MG63 (cell line): ENCODE data around the gene G6PC1. TPM values are rescaled to one million over a fixed set of nuclear protein-coding genes. Genes with fewer than 3 reads are reported as not detected.
A peak's percentile ranks its signal among the peaks of the same experiment; 100 is the strongest.
"Not testable (repeated sequence)": the region's sequence is repeated elsewhere in the genome, so short reads cannot be mapped to it uniquely, and the experiment has no call there.

Experiments
- DNase-seq: peaks from one replicate; pipeline ENCODE4 v3.0.0-alpha.2; 2020
- H3K27me3 ChIP-seq: fragments of 250-450 bp; sonication (Bioruptor Pico); 2 replicates; pipeline ENCODE4 v1.5.1; 2020; ENCODE audit warnings: mild to moderate bottlenecking, moderate library complexity
- H3K36me3 ChIP-seq: fragments of 250-450 bp; sonication (Bioruptor Pico); 2 replicates; pipeline ENCODE4 v1.5.1; 2020; ENCODE audit warnings: mild to moderate bottlenecking, moderate library complexity
- H3K4me3 ChIP-seq: fragments of 250-450 bp; sonication (Bioruptor Pico); 2 replicates; pipeline ENCODE4 v1.5.1; 2020; ENCODE audit warnings: mild to moderate bottlenecking, moderate library complexity
- H3K9me3 ChIP-seq: fragments of 250-450 bp; sonication (Bioruptor Pico); 2 replicates; pipeline ENCODE4 v1.5.1; 2020; ENCODE audit warnings: mild to moderate bottlenecking, moderate library complexity
- total RNA-seq: library from RNA; depleted of rRNA; stranded (reverse); fragments of >200 nt; shearing (Covaris generic); gene quantifications from 2 replicates; pipeline ENCODE4 v1.2.3, GENCODE V29; 2014; ENCODE audit warnings: low replicate concordance

G6PC1 gene
- total RNA-seq, 1 experiment from 2014 or later, result not detected

DNA sequence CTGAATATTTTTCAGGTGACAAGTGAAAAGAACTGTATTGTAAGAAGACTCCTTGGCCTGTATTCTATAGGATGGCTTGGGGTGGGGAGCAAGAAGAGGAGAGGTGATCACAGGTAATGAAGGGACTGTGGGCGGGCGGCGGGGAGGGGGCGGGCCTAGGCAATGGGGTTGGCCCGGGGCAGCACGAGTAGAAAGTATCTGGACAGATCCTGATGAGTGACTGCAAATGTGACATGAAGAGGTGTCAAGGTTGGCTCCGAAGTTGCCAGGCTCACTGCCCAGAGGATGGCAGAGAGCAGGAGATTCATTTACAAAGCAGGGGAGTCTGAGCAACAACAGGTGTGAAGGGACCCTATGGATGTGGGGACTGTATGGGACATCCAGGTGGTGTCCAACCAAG, 10.8 kb upstream of the G6PC1 start:
- Histone ChIP-seq H3K27me3 (no peaks in the 10 kb centered on the region), H3K4me3 (no peak overlapping the region), H3K9me3 (no peaks in the 10 kb centered on the region), H3K36me3 (no peaks in the 10 kb centered on the region)
- DNase-seq, result no peak

DNA sequence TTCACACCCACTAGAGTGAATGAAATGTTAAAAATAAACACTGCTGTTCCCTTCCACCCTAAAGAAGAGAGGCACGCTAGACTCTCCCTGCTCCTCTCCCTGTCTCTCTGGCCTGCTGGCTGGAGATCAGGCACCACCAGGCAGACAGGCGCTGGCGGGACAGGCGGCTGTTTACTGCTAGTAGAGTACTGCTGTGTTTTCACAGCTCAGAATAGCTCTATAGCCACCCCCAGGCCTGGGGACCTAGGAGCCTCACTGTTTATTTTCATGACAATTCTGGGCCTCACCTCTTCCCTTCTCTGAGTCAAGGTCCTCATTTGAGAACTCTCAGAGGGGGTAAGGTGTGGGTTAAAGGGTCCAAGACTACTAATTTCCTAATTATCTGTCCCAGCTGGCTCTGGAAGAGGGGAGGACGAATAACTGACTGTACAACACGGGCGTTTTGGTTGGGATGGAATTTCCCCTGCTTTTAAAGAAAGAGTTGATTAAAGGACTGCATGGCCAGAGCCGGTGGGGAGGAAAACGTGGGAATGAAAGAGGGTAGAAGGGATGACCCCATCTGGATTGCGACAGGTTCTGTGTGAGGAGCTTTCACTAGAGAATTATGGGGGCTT, 9.0 kb upstream of the G6PC1 start:
- H3K36me3 ChIP-seq, result no peaks in the 10 kb centered on the region
- H3K4me3 ChIP-seq, result no peak overlapping the region
- H3K9me3 ChIP-seq, result no peaks in the 10 kb centered on the region
- H3K27me3 ChIP-seq, result no peaks in the 10 kb centered on the region
- peak; percentile 47 for DNase-seq

GRCh38 chr17:42893359-42893758, 7.2 kb upstream of the G6PC1 start:
- H3K4me3 ChIP-seq, result no peak overlapping the region
- no peaks in the 10 kb centered on the region for H3K27me3 ChIP-seq
- H3K36me3 ChIP-seq, result no peaks in the 10 kb centered on the region
- no peaks in the 10 kb centered on the region for H3K9me3 ChIP-seq
- no peak for DNase-seq

- DNase-seq, result no peak
- H3K9me3 ChIP-seq, result no peaks in the 10 kb centered on the region
Observed at GRCh38 chr17:42894283-42895184, 6.1 kb upstream of the G6PC1 start.

GRCh38 chr17:42895185-42895555, 5.4 kb upstream of the G6PC1 start:
- DNase-seq, result peak; percentile 94
- Histone ChIP-seq H3K9me3 (no peaks in the 10 kb centered on the region), H3K36me3 (no peaks in the 10 kb centered on the region), H3K4me3 (no peak overlapping the region), H3K27me3 (no peaks in the 10 kb centered on the region)

More at GRCh38 chr17:42894283-42895184, 6.1 kb upstream of the G6PC1 start:
- Histone ChIP-seq H3K4me3 (no peak overlapping the region), H3K36me3 (no peaks in the 10 kb centered on the region), H3K27me3 (no peaks in the 10 kb centered on the region)

- no peaks in the 10 kb centered on the region for H3K36me3 ChIP-seq
- H3K4me3 ChIP-seq, result no peak overlapping the region
- H3K27me3 ChIP-seq, result peaks cover 5% of the 10 kb centered on the region; the same call in 1 of the 2 replicates
- H3K9me3 ChIP-seq, result no peaks in the 10 kb centered on the region
- DNase-seq, result no peak
Observed at GRCh38 chr17:42898147-42898811, 2.3 kb upstream of the G6PC1 start.

- not testable (repeated sequence) for H3K4me3 ChIP-seq, DNase-seq, H3K36me3 ChIP-seq, H3K9me3 ChIP-seq, H3K27me3 ChIP-seq
Observed at GRCh38 chr17:42899981-42900380, 618 bp upstream of the G6PC1 start.

- H3K36me3 ChIP-seq, result no peaks in the 10 kb centered on the region
- H3K4me3 ChIP-seq, result no peak overlapping the region
- H3K9me3 ChIP-seq, result no peaks in the 10 kb centered on the region
- no peak for DNase-seq
- peaks cover 5% of the 10 kb centered on the region; the same call in 1 of the 2 replicates for H3K27me3 ChIP-seq
Observed at GRCh38 chr17:42901535-42902229, 1.1 kb downstream of the G6PC1 start.

DNA sequence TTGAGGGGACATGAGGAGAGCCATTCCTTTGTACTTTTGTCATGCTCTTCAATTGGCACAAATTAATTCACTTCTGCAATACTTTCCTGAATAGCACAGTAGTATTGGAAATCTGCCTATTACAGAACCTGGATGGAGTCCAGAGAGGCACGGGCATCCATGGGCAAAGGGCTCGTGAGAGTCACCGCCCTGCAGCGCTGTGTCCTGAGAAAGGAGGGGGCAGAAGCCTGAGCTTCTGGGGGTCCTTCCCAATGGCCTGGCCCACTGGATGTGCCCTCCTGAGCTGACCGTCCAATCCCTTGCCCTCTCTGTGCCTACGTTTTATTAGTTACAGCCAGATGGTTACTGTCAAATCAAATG, 3.5 kb downstream of the G6PC1 start:
- Histone ChIP-seq H3K36me3 (no peaks in the 10 kb centered on the region), H3K9me3 (no peaks in the 10 kb centered on the region), H3K4me3 (no peak overlapping the region), H3K27me3 (peaks cover 5% of the 10 kb centered on the region; the same call in 1 of the 2 replicates)
- no peak for DNase-seq

- peaks cover 2% of the 10 kb centered on the region; the same call in 1 of the 2 replicates for H3K27me3 ChIP-seq
- no peaks in the 10 kb centered on the region for H3K9me3 ChIP-seq
- H3K4me3 ChIP-seq, result no peak overlapping the region
- DNase-seq, result no peak
- H3K36me3 ChIP-seq, result no peaks in the 10 kb centered on the region
Observed at GRCh38 chr17:42906772-42907446, 6.3 kb downstream of the G6PC1 start.

GRCh38 chr17:42908872-42909700, 8.5 kb downstream of the G6PC1 start:
- Histone ChIP-seq H3K4me3 (no peak overlapping the region), H3K27me3 (peaks cover 2% of the 10 kb centered on the region; the same call in 1 of the 2 replicates), H3K36me3 (no peaks in the 10 kb centered on the region), H3K9me3 (no peaks in the 10 kb centered on the region)
- no peak for DNase-seq

DNA sequence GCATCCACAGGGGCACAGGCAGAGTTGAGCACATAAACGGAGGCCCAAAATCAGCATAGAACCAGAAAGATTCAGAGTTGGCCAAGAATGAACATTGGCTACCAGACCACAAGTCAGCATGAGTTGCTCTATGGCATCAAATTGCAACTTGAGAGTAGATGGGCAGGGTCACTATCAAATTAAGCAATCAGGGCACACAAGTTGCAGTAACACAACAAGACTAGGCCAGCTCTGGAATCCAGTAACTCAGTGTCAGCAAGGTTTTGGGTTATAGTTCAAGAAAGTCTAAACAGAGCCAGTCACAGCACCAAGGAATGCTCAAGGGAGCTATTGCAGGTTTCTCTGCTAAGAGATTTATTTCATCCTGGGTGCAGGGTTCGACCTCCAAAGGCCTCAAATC, 12.9 kb downstream of the G6PC1 start:
- no peaks in the 10 kb centered on the region for H3K9me3 ChIP-seq
- peaks cover 2% of the 10 kb centered on the region; the same call in 1 of the 2 replicates for H3K27me3 ChIP-seq
- H3K36me3 ChIP-seq, result no peaks in the 10 kb centered on the region
- no peak for DNase-seq
- H3K4me3 ChIP-seq, result no peak overlapping the region

GRCh38 chr17:42913981-42914617, 13.5 kb downstream of the G6PC1 start:
- Histone ChIP-seq H3K27me3 (peaks cover 2% of the 10 kb centered on the region; the same call in 1 of the 2 replicates), H3K4me3 (no peak overlapping the region), H3K9me3 (no peaks in the 10 kb centered on the region), H3K36me3 (no peaks in the 10 kb centered on the region)
- no peak for DNase-seq

- H3K36me3 ChIP-seq, H3K4me3 ChIP-seq, H3K9me3 ChIP-seq, DNase-seq, H3K27me3 ChIP-seq: not testable (repeated sequence)
Observed at GRCh38 chr17:42915288-42915687, 14.7 kb downstream of the G6PC1 start.
